ENCODE data around the gene EPHA6. TPM values are rescaled to one million over a fixed set of nuclear protein-coding genes. Genes with fewer than 3 reads are reported as not detected.

EPHA6 gene
- total and polyA plus RNA-seq, 2 donors (not counting 3 experiments of a cell fraction or from before 2014, with no cell fraction given), result not detected

DNA sequence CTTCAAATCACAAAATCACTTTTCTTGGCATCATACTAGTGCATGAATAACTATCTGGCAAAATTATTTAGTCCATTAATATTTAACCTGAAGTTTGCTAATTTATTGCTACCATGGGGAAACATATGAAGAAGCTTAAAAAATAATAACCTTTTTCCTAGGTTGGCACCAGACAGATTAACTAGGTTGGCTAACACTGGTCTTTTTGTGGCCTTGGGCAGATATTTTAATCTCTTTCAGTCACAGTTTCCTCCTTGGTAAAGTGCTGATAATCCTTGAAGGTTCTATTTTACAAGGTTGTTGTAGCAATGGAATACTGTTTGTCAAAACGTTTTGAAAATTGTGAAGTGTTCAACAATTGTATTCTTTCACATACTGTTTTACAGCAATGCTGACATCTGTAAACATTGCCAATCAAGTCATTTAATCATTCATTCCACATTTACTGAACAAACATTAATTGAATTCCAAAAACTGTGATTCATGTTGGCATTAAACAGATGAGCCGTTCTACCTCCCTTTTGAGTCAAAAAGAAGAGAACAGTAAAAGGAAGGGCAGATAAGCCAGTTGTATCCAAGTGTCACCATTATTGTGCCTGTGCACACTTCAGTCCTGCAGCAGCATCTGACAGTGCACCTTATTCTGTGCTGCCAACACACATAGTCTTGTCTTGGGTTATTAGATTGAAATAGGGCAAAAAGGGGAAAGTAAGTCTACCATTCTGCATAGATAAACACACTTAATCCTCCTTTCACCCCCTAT is 21.9 kb downstream of the EPHA6 start:
- no TSS peak for BruUV-seq (replicated peaks)
- no peak overlapping the region for H3K4me3 ChIP-seq (replicated peaks in 1 of 3; ENCODE audit: insufficient read depth in 1 of 3, low read depth in 1 of 3, low read length in 3 of 3)
- CTCF ChIA-PET, result no interaction called here
- no peak overlapping the region for H3K27ac ChIP-seq (ENCODE audit: insufficient read depth, low read depth, low read length)
- FAIRE-seq (no peak), DNase-seq (ENCODE audit: low read depth, low spot score) (no peak)
- dilution Hi-C loops (cut with MboI; ENCODE audit: extremely low pct_ligation_motif_present, low sequenced_read_pairs), result no loop called here
- no peaks in the 10 kb centered on the region for H4K20me1 ChIP-seq (replicated peaks; ENCODE audit: control insufficient read depth, extremely low read depth, insufficient read depth, low read length)
- H3K79me2 ChIP-seq (ENCODE audit: control insufficient read depth, insufficient read depth, low read length), result no peaks in the 10 kb centered on the region
- no peaks in the 10 kb centered on the region for H3K9me3 ChIP-seq (replicated peaks; ENCODE audit: control insufficient read depth, insufficient read depth, low read length)
- no peak overlapping the region for H2AFZ ChIP-seq (ENCODE audit: low read depth, low read length)
- no peaks in the 10 kb centered on the region for H3K27me3 ChIP-seq (ENCODE audit: control insufficient read depth in 2 of 2, insufficient read depth in 2 of 2, low read length in 2 of 2)
- no peaks in the 10 kb centered on the region for H3K36me3 ChIP-seq (ENCODE audit: control insufficient read depth in 2 of 2, extremely low read depth in 1 of 2, insufficient read depth in 2 of 2, low read length in 2 of 2)
- POLR2A ChIA-PET, result no interaction called here
- no peak overlapping the region for H3K9ac ChIP-seq (replicated peaks; ENCODE audit: extremely low read depth, insufficient read depth, low read length)
- TF ChIP-seq POLR2A (IDR thresholded peaks at IDR 0.05; ENCODE audit: low read depth, low read length) (no peak), JUN (IDR thresholded peaks at IDR 0.05; ENCODE audit: borderline replicate concordance, insufficient read depth, insufficient read length, low read depth) (no peak), POLR2AphosphoS5 (IDR thresholded peaks at IDR 0.05; ENCODE audit: insufficient read depth, low read depth, low read length) (no peak), MAX (IDR thresholded peaks at IDR 0.05; ENCODE audit: insufficient read depth, insufficient read length) (no peak), GATA2 (IDR thresholded peaks at IDR 0.05; ENCODE audit: insufficient read depth, insufficient read length, low read depth, low read length) (no peak), CTCF (IDR thresholded peaks at IDR 0.05; ENCODE audit: extremely low read depth in 1 of 2, insufficient read depth in 1 of 2, low read depth in 1 of 2, low read length in 2 of 2) (no peak), FOS (IDR thresholded peaks at IDR 0.05; ENCODE audit: borderline replicate concordance, insufficient read depth, low read length) (no peak), MYC (IDR thresholded peaks at IDR 0.05; ENCODE audit: low read depth, low read length) (no peak), EZH2 (IDR thresholded peaks at IDR 0.05; ENCODE audit: borderline replicate concordance, low read depth, low read length, severe bottlenecking) (no peak)
- intact Hi-C loops (cut with micrococcal nuclease), result no loop called here
- no peaks in the 10 kb centered on the region for H3K9me1 ChIP-seq (replicated peaks; ENCODE audit: control insufficient read depth, extremely low read depth, insufficient read depth, low read length)
- no peaks in the 10 kb centered on the region for H3K4me1 ChIP-seq (ENCODE audit: control insufficient read depth, extremely low read depth, insufficient read depth, low read length)
- no peak overlapping the region for H3K4me2 ChIP-seq (ENCODE audit: insufficient read depth, low read length)

Data from endothelial cell of umbilical vein (primary cell).